Liver (tissue), 9 donors: ENCODE data around the gene PDCD1. TPM values are rescaled to one million over a fixed set of nuclear protein-coding genes. Genes with fewer than 3 reads are reported as not detected.

Source experiments
- DNase-seq: peaks from one replicate; pipeline ENCODE4 v3.0.0-alpha.2; 2017; ENCODE audit warnings: low spot score
- H3K27ac ChIP-seq, 2 donors: one replicate each; pipeline ENCODE4 v1.7.0; 2013; ENCODE audit warnings: inconsistent platforms in 2 of 2, low read length in 2 of 2, control low read depth in 1 of 2, low read depth in 1 of 2, mild to moderate bottlenecking in 1 of 2
- H3K27me3 ChIP-seq, 4 donors: one replicate each; pipeline versions ENCODE4 v1.6.1 to v1.7.0; 2013; ENCODE audit warnings: low read length in 3 of 4, inconsistent platforms in 1 of 4, mild to moderate bottlenecking in 1 of 4, moderate library complexity in 1 of 4; ENCODE audit not compliant: control insufficient read depth in 4 of 4, insufficient read depth in 4 of 4
- H3K36me3 ChIP-seq, 4 donors: one replicate each; pipeline versions ENCODE4 v1.6.1 to v1.7.0; 2013; ENCODE audit warnings: low read length in 3 of 4, mild to moderate bottlenecking in 3 of 4, low read depth in 1 of 4, moderate library complexity in 1 of 4; ENCODE audit not compliant: control insufficient read depth in 4 of 4, insufficient read depth in 3 of 4
- H3K4me1 ChIP-seq, 4 donors: one replicate each; pipeline versions ENCODE4 v1.6.1 to v1.7.0; 2013; ENCODE audit warnings: low read length in 3 of 4, mild to moderate bottlenecking in 3 of 4, moderate library complexity in 1 of 4; ENCODE audit not compliant: control insufficient read depth in 4 of 4, insufficient read depth in 4 of 4
- H3K4me3 ChIP-seq, 3 donors: one replicate each; pipeline versions ENCODE4 v1.6.1 to v1.7.0; 2013; ENCODE audit warnings: low read length in 3 of 3, control low read depth in 1 of 3, low read depth in 1 of 3, mild to moderate bottlenecking in 1 of 3
- H3K9ac ChIP-seq, 2 donors: one replicate each; pipeline ENCODE4 v1.7.0; 2013; ENCODE audit warnings: low read length in 2 of 2, mild to moderate bottlenecking in 2 of 2, moderate library complexity in 2 of 2, control low read depth in 1 of 2, low read depth in 1 of 2
- H3K9me3 ChIP-seq, 4 donors: one replicate each; pipeline versions ENCODE4 v1.6.1 to v1.7.0; 2013; ENCODE audit warnings: low read length in 3 of 4; ENCODE audit not compliant: control insufficient read depth in 4 of 4
- EGR1 ChIP-seq, 2 donors: IDR thresholded peaks; 2 replicates each; pipeline ENCODE4 v1.6.1; 2016 to 2018; ENCODE audit warnings: antibody characterized with exemption in 2 of 2, low read depth in 2 of 2
- FOXA1 ChIP-seq: IDR thresholded peaks from 2 replicates; pipeline ENCODE4 v1.6.1; 2016; ENCODE audit warnings: antibody characterized with exemption
- FOXA2 ChIP-seq: IDR thresholded peaks from 2 replicates; pipeline ENCODE4 v1.6.1; 2016; ENCODE audit warnings: antibody characterized with exemption
- GABPA ChIP-seq, 2 donors: IDR thresholded peaks in 1 of 2; conservative IDR thresholded peaks in 1 of 2; 2 replicates each; pipeline ENCODE4 v1.6.1; 2016; ENCODE audit warnings: antibody characterized with exemption in 2 of 2, mild to moderate bottlenecking in 1 of 2, moderate library complexity in 1 of 2
- HNF4A ChIP-seq, 2 donors: conservative IDR thresholded peaks; 2 replicates each; pipeline ENCODE4 v1.6.1; 2016; ENCODE audit warnings: antibody characterized with exemption in 2 of 2, mild to moderate bottlenecking in 2 of 2
- HNF4G ChIP-seq: IDR thresholded peaks from 2 replicates; pipeline ENCODE4 v1.6.1; 2016; ENCODE audit warnings: antibody characterized with exemption
- NR2F2 ChIP-seq: IDR thresholded peaks from 2 replicates; pipeline ENCODE4 v1.6.1; 2016; ENCODE audit warnings: antibody characterized with exemption
- RAD21 ChIP-seq, 2 donors: IDR thresholded peaks; 2 replicates each; pipeline ENCODE4 v1.6.1; 2016; ENCODE audit warnings: antibody characterized with exemption in 2 of 2, mild to moderate bottlenecking in 2 of 2
- SP1 ChIP-seq: IDR thresholded peaks from 2 replicates; pipeline ENCODE4 v1.6.1; 2018; ENCODE audit warnings: antibody characterized with exemption, mild to moderate bottlenecking
- TAF1 ChIP-seq: conservative IDR thresholded peaks from 2 replicates; pipeline ENCODE4 v1.6.1; 2016; ENCODE audit warnings: antibody characterized with exemption, mild to moderate bottlenecking
- YY1 ChIP-seq: IDR thresholded peaks from 2 replicates; pipeline ENCODE4 v1.6.1; 2016; ENCODE audit warnings: antibody characterized with exemption, mild to moderate bottlenecking
- WGBS: extraction: QIAGEN DNeasy Blood & Tissue Kit; methylation state at CpG from one replicate; pipeline ENCODE4 v1.1.7; 2013; 5-methylcytosine and 5-hydroxymethylcytosine counted together
- polyA plus RNA-seq, 2 donors: library from polyadenylated mRNA; stranded (reverse) in 1 of 2; unstranded in 1 of 2; fragments of 200-250 nt in 1 of 2; fragments of >200 nt in 1 of 2; fragmentation: Nextera tagmentation in 1 of 2; extraction: Ambion mirVana in 1 of 2; gene quantifications; one replicate each; pipeline versions ENCODE4 v1.2.1 to v1.2.3, GENCODE V29; 2013 to 2015
- total RNA-seq, 2 donors: library from RNA; depleted of rRNA; stranded (reverse); fragments of >200 nt; gene quantifications; one replicate each; pipeline ENCODE4 v1.2.3, GENCODE V29; 2014
- TF ChIP-seq, protein P1 (sequence below): fragments of 150-350 bp; IDR thresholded peaks from 2 replicates; pipeline ENCODE4 v1.5.1; 2017; ENCODE audit warnings: improper control_type of control experiment, low read depth, low read length; ENCODE audit not compliant: missing input control
- TF ChIP-seq, protein P2 (sequence below): IDR thresholded peaks from 2 replicates; pipeline ENCODE4 v1.6.1; 2016; ENCODE audit warnings: antibody characterized with exemption, mild to moderate bottlenecking
- donor health status: healthy.
- donor health status: healthy.
- donor health status: healthy.
- donor health status: healthy.
- donor health status: healthy.

Gene PDCD1
- total and polyA plus RNA-seq, 4 donors: 0.20 to 0.37 (median 0.25) TPM; not detected in 1

DNA sequence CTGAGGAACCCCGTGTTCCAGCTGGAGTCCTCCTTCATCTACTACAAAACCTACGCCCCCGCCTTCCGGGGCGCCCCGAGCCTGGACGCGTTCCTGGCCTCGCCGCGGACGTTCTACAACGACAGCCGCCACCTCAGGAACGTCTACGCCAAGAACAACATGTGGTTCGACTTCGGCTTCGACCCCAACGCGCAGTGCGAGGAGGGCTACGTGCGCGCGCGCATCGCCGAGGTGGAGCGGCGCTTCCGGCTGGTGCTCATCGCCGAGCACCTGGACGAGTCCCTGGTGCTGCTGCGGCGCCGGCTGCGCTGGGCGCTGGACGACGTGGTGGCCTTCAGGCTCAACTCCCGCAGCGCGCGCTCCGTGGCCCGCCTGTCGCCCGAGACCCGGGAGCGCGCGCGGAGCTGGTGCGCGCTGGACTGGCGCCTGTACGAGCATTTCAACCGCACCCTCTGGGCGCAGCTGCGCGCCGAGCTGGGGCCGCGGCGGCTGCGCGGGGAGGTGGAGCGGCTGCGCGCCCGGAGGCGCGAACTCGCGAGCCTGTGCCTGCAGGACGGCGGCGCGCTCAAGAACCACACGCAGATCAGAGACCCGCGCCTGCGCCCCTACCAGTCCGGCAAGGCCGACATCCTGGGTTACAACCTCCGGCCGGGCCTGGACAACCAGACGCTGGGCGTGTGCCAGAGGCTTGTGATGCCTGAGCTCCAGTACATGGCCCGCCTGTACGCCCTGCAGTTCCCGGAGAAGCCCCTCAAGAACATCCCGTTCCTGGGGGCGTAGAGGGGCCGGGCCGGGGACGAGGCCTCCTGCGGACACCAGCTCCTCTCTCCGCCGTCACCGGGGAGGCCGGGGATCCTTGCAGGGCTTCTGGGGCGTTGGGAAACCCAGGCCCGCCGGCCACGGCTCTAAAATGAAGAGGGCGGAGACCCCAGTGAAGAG is 55.0 kb downstream of the PDCD1 start:
- H3K9me3 ChIP-seq: no peaks in the 10 kb centered on the region
- TF ChIP-seq SP1 (no peak), HNF4G (no peak), EGR1 (IDR thresholded peaks at IDR 0.05; ENCODE audit: low read depth in 2 of 2) (no peak), YY1 (no peak), NR2F2 (no peak), FOXA2 (no peak), HNF4A (conservative IDR thresholded peaks at IDR 0.05) (no peak), TAF1 (no peak), GABPA (IDR thresholded peaks at IDR 0.05 in 1 of 2, conservative IDR thresholded peaks at IDR 0.05 in 1 of 2) (no peak), FOXA1 (no peak)
- TF ChIP-seq, protein P1, sequence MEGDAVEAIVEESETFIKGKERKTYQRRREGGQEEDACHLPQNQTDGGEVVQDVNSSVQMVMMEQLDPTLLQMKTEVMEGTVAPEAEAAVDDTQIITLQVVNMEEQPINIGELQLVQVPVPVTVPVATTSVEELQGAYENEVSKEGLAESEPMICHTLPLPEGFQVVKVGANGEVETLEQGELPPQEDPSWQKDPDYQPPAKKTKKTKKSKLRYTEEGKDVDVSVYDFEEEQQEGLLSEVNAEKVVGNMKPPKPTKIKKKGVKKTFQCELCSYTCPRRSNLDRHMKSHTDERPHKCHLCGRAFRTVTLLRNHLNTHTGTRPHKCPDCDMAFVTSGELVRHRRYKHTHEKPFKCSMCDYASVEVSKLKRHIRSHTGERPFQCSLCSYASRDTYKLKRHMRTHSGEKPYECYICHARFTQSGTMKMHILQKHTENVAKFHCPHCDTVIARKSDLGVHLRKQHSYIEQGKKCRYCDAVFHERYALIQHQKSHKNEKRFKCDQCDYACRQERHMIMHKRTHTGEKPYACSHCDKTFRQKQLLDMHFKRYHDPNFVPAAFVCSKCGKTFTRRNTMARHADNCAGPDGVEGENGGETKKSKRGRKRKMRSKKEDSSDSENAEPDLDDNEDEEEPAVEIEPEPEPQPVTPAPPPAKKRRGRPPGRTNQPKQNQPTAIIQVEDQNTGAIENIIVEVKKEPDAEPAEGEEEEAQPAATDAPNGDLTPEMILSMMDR: no peak
- TF ChIP-seq, protein P2, sequence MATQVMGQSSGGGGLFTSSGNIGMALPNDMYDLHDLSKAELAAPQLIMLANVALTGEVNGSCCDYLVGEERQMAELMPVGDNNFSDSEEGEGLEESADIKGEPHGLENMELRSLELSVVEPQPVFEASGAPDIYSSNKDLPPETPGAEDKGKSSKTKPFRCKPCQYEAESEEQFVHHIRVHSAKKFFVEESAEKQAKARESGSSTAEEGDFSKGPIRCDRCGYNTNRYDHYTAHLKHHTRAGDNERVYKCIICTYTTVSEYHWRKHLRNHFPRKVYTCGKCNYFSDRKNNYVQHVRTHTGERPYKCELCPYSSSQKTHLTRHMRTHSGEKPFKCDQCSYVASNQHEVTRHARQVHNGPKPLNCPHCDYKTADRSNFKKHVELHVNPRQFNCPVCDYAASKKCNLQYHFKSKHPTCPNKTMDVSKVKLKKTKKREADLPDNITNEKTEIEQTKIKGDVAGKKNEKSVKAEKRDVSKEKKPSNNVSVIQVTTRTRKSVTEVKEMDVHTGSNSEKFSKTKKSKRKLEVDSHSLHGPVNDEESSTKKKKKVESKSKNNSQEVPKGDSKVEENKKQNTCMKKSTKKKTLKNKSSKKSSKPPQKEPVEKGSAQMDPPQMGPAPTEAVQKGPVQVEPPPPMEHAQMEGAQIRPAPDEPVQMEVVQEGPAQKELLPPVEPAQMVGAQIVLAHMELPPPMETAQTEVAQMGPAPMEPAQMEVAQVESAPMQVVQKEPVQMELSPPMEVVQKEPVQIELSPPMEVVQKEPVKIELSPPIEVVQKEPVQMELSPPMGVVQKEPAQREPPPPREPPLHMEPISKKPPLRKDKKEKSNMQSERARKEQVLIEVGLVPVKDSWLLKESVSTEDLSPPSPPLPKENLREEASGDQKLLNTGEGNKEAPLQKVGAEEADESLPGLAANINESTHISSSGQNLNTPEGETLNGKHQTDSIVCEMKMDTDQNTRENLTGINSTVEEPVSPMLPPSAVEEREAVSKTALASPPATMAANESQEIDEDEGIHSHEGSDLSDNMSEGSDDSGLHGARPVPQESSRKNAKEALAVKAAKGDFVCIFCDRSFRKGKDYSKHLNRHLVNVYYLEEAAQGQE: no peak
- 31% methylated on average over 109 of the region's 109 CpGs for WGBS
- H3K4me3 ChIP-seq: peak overlapping the region in 1 of 3 donors; percentile 45
- no peaks in the 10 kb centered on the region for H3K27me3 ChIP-seq
- no peaks in the 10 kb centered on the region for H3K36me3 ChIP-seq
- peak overlapping the region in 1 of 2 donors; percentile 28 for H3K27ac ChIP-seq
- no peak overlapping the region for H3K9ac ChIP-seq
- DNase-seq: peak; percentile 38
- H3K4me1 ChIP-seq: peaks cover 6 to 15% (median 12%) of the 10 kb centered on the region in 4 donors

DNA sequence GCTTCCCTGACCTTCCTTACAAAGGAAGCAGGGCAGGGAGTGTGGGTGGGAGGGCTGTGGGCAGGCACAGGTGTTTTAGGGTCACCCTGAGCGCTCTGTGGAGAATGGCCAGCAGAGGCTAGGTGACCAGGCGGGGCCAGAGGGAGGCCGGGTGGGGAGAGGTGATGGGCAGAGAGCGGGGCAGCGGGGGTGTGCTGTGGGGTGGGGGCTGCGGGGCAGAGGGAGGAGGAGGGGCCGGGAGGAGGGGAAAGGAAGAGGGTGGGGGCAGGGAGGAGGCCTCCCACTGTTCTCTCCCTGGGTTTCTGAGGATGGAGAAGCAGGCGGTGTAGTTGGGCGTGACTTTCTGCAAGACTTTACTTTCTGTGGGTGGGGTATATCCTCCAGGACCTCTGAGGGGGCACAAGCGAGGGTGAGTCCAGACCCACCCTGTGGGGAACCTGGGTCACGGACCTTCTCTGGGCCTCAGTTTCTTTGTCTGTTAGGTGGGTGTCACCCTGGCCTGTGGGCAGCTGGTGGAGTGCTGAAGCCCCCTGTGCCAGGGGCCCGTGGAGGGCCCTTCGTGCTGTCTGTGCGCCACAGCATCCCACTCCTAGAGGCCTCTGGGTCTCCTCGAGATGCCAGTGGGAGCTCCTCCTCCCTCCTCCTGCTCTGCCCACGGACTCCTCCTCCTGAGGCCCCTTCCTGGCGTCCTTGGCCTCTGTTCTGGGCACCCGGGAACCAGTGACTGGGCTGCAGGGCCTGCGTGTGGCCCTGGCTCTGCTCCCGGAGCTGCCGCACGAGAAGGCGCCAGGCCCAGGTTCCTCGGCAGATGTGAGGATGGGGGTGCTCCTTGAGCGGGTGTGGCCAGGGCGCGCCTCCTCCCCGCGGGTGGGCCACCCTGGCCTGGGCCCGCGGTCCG is 56.0 kb downstream of the PDCD1 start:
- no peaks in the 10 kb centered on the region for H3K9me3 ChIP-seq
- H3K4me3 ChIP-seq: peak overlapping the region in 1 of 3 donors; percentile 45
- H3K27ac ChIP-seq: no peak overlapping the region
- DNase-seq: no peak
- H3K9ac ChIP-seq: no peak overlapping the region
- peaks cover 0 to 12% (median 7%) of the 10 kb centered on the region in 4 donors for H3K4me1 ChIP-seq
- H3K27me3 ChIP-seq: no peaks in the 10 kb centered on the region
- H3K36me3 ChIP-seq: no peaks in the 10 kb centered on the region
- TF ChIP-seq, protein P1: no peak
- TF ChIP-seq RAD21 (IDR thresholded peaks at IDR 0.05) (no peak), EGR1 (IDR thresholded peaks at IDR 0.05; ENCODE audit: low read depth in 2 of 2) (no peak)
- 73% methylated on average over 32 of the region's 32 CpGs for whole genome bisulfite sequencing
